ENCODE measurements around the gene TPH2. TPM values are rescaled to one million over a fixed set of nuclear protein-coding genes. Genes with fewer than 3 reads are reported as not detected.

Gene TPH2
- total RNA-seq, 1 donor from 2014 or later: not detected

DNA sequence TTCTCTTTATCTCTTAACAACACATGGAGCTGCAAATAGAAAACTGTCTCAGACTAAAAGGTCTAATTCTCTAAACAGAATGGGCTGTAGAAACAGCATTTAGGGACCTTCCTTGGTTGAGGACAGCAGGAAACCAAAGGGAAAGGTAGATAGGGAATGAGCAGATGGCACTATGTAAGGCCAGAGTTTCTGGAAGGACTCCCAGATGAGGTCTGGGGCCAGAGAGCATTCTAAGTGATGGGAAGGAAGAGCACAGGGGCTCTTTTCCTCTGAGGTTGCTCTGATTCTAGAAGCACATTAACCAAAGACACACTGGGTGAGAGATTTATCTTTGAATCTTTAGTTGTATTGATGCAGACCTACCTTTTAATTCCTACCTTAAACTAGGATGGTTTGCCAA, 79.4 kb downstream of the TPH2 start:
- H3K4me3 ChIP-seq: no peak overlapping the region
- no peak for TF ChIP-seq CTCF (IDR thresholded peaks at IDR 0.05)
- no peaks in the 10 kb centered on the region for H3K36me3 ChIP-seq
- no peaks in the 10 kb centered on the region for H3K27me3 ChIP-seq
- intact Hi-C loops (cut with DNase I): no loop called here
- no peaks in the 10 kb centered on the region for H3K9me3 ChIP-seq
- H3K27ac ChIP-seq: no peak overlapping the region
- H3K4me1 ChIP-seq: no peaks in the 10 kb centered on the region
- DNase-seq (ENCODE audit: low spot score in 2 of 2): no peak

- Histone ChIP-seq H3K36me3 (no peaks in the 10 kb centered on the region), H3K27ac (no peak overlapping the region), H3K27me3 (no peaks in the 10 kb centered on the region), H3K4me1 (no peaks in the 10 kb centered on the region), H3K9me3 (no peaks in the 10 kb centered on the region), H3K4me3 (no peak overlapping the region)
- no peak for TF ChIP-seq CTCF (IDR thresholded peaks at IDR 0.05)
- intact Hi-C loops (cut with DNase I): no loop called here
- no peak for DNase-seq (ENCODE audit: low spot score in 2 of 2)
These were observed 86.0 kb downstream of the TPH2 start for GRCh38 chr12:72024613-72025012.

- TF ChIP-seq CTCF (IDR thresholded peaks at IDR 0.05): no peak
- Histone ChIP-seq H3K27me3 (no peaks in the 10 kb centered on the region), H3K9me3 (no peaks in the 10 kb centered on the region), H3K36me3 (no peaks in the 10 kb centered on the region), H3K4me3 (no peak overlapping the region), H3K27ac (no peak overlapping the region), H3K4me1 (no peaks in the 10 kb centered on the region)
- intact Hi-C loops (cut with DNase I): no loop called here
- DNase-seq (ENCODE audit: low spot score in 2 of 2): no peak
These were observed 86.9 kb downstream of the TPH2 start for GRCh38 chr12:72025524-72025923.

DNA sequence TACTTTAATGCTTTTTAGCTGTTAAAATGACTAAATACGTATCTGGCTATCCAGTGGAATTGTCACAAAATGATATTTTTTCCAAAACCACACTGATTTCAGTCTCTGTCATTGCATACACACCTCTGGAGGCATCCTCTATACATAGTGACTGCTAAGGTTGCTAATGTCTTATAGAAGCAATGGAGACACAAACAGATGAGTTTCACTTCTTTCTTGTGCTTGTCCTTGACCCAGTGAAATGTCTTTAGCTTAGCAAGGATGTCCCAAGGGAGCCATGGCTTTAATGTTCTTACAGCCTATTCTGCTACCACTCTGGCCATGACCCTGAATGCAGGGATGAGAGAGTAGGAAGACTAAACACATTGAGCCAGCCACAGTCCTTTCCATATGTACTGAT, 90.3 kb downstream of the TPH2 start:
- H3K36me3 ChIP-seq: no peaks in the 10 kb centered on the region
- no peaks in the 10 kb centered on the region for H3K9me3 ChIP-seq
- H3K4me1 ChIP-seq: no peaks in the 10 kb centered on the region
- DNase-seq (ENCODE audit: low spot score in 2 of 2): no peak
- intact Hi-C loops (cut with DNase I): no loop called here
- no peak overlapping the region for H3K4me3 ChIP-seq
- H3K27ac ChIP-seq: no peak overlapping the region
- no peak for TF ChIP-seq CTCF (IDR thresholded peaks at IDR 0.05)
- no peaks in the 10 kb centered on the region for H3K27me3 ChIP-seq

- no peaks in the 10 kb centered on the region for H3K36me3 ChIP-seq
- no peak for TF ChIP-seq CTCF (IDR thresholded peaks at IDR 0.05)
- intact Hi-C loops (cut with DNase I): no loop called here
These were observed 91.6 kb downstream of the TPH2 start for GRCh38 chr12:72030277-72030676.

DNA sequence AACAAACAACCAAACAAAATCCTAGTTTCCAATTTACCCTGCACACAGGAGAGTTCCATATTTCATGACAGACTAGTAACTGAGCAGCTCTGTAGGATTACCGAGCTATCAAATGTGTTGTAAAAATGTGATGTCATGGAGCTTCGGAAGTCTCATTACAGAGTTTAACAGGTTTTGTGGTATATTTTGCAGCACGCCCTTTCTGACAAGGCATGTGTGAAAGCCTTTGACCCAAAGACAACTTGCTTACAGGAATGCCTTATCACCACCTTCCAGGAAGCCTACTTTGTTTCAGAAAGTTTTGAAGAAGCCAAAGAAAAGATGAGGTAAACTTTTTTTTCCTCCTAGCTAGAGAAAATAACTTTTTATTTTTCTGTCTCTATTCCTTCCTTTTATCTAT, 92.4 kb downstream of the TPH2 start:
- Histone ChIP-seq H3K9me3 (no peaks in the 10 kb centered on the region), H3K4me1 (no peaks in the 10 kb centered on the region), H3K36me3 (no peaks in the 10 kb centered on the region), H3K27ac (no peak overlapping the region), H3K27me3 (no peaks in the 10 kb centered on the region), H3K4me3 (no peak overlapping the region)
- DNase-seq (ENCODE audit: low spot score in 2 of 2): no peak
- intact Hi-C loops (cut with DNase I): no loop called here
- no peak for TF ChIP-seq CTCF (IDR thresholded peaks at IDR 0.05)

More at GRCh38 chr12:72030277-72030676, 91.6 kb downstream of the TPH2 start:
- H3K9me3 ChIP-seq: no peaks in the 10 kb centered on the region
- no peak overlapping the region for H3K27ac ChIP-seq
- no peak for DNase-seq (ENCODE audit: low spot score in 2 of 2)
- no peak overlapping the region for H3K4me3 ChIP-seq
- H3K27me3 ChIP-seq: no peaks in the 10 kb centered on the region
- H3K4me1 ChIP-seq: no peaks in the 10 kb centered on the region
